SKM-1 (cell line): ENCODE results near the gene TMEM175.

Experiments
- DNase-seq: peaks from one replicate; lab custom pipeline; 2025; ENCODE audit not compliant: unreplicated experiment; lab: John Stamatoyannopoulos, UW

The TMEM175 gene

DNA sequence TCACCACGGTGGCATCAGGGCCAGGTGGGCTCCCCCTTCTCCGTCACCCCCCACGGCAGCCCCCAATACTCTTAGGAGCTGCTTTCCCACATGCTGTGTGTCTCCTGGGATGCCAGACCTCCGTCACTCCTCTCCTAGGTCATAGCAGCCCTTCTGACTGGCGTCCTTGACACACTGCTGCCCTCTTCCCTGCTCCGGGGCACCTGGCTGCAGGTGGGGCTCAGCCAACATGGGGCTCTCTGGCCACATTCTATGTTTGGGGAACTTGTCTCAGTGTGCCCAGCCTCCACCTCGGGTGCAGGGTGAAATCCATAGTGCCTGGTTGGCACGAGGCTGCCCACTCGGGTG is 13.8 kb downstream of the TMEM175 start:
- DNase-seq, result no peak

DNA sequence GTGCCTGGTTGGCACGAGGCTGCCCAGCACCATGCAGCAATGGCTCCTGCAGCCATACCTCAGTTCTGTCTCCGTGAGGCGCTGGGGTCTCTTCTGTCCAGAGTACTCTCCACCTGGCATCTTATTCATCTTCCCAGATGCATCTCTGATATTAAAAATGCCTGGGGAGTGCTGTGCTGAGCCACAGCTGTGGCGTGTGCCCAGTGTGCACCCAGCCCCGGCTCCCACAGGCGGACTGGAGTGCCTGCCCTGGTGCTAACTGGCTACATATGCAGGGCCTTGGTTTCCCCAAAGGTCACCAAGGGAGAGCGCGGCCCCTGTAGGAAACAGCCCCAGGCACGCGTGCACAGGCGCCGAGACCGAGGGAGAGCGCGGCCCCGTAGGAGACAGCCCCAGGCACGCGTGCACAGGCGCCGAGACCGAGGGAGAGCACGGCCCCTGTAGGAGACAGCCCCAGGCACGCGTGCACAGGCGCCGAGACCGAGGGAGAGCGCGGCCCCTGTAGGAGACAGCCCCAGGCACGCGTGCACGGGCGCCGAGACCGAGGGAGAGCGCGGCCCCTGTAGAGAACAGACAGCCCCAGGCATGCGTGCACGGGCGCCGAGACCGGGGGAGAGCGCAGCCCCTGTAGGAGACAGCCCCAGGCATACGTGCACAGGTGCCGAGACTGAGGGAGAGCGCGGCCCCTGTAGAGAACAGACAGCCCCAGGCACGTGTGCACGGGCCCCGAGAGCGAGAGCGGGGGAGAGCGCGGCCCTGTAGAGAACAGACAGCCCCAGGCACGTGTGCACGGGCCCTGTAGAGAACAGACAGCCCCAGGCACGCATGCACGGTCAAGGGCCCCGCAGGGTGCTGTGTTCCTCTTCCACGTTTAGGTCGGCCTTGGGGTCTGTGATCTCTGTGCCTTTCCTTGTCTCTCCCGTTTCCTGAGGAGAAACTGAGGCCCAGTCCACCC is 14.5 kb downstream of the TMEM175 start:
- DNase-seq, result no peak

DNA sequence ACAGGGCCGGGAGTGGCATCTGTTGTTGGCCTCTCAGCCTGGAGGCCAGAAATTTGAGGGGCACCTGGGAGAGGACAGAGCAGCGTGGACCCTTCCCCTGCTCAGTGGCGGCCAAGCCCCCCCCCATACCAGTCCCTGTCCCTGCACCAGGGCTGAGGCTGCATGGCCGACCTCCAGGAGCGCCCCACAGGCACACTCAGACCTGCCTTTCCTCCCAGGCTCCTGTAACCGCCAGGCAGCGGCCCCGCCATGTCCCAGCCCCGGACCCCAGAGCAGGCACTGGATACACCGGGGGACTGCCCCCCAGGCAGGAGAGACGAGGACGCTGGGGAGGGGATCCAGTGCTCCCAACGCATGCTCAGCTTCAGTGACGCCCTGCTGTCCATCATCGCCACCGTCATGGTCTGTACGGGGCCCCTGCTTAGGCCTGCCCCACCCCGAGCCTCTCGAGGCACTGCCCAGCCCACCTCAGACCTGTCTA is 15.3 kb downstream of the TMEM175 start:
- no peak for DNase-seq

DNA sequence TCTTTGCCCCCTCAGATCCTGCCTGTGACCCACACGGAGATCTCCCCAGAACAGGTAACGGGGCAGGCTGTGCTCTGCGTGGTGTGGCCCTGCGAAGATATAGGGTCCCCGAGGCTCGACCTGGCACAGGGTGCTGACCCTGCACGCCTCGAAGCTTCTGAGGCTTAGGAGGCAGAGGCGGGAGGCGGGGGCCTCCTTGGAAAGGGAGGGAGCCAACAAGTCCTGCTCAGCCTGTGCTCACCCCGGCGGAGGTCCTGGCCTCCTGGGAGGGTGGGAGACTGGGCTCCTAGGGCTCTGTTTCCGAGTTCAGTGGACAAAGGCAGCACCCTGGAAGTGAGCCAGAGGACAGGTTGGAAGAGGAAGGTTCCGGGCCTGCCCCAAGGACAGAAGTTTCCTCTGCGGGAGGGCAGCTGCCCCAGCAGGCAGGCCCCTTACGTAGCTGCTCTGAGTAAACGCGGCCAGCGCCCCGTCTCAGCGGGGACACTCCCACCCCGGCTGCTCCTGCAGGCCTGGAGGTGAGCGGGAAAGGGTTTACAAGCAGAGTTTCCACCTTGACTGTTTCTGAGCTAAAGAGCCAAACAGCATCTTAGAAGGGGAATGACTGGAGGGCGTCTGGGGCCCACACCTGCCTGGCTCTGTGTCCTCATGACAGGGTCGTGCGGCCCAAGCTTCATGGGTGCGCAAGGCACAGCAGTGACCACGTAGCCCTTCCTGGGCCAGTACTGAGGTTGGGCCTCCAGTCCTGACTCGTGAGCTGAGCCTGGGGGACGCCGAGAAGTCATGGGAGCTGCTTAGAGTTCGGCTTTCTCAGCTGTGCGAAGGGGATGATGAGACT is 16.1 kb downstream of the TMEM175 start:
- no peak for DNase-seq

DNA sequence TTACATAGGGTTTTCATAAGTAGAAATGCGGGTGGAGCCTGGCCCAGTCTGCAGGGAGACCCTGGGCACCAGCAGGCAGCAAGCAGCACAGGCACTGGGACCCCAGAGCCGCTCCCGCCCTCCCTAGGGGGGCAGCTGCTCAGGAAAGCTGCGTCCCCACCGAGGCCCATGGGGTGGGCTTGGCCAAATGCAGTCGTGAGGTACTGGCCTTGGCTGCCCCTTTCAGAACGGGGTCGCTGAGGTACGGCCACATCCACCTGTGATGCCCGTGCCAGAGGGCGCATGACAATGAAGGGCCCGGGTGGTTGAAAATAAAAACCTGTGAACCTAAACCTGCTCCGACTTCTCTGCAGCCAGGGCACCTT is 16.7 kb downstream of the TMEM175 start:
- DNase-seq, result no peak

DNA sequence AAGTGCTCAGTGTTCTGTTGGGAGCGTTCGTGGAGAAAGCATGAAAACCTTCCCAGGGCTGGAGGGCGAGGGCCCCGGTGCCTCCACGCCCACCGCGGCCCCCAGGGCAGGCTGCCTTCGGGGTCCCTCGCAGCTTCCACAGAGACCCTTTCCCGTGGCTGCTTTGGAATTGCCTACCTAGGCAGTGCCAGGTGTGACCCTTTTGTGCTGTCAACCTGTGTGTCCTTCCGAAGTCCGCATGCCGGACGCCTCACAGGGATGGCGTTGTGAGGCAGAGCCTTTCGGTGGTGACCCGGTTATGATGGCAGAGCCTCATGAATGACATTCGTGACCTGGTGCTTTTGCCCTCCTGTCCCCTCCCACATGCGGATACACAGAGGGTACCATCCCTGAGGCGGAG is 17.4 kb downstream of the TMEM175 start:
- DNase-seq, result no peak

DNA sequence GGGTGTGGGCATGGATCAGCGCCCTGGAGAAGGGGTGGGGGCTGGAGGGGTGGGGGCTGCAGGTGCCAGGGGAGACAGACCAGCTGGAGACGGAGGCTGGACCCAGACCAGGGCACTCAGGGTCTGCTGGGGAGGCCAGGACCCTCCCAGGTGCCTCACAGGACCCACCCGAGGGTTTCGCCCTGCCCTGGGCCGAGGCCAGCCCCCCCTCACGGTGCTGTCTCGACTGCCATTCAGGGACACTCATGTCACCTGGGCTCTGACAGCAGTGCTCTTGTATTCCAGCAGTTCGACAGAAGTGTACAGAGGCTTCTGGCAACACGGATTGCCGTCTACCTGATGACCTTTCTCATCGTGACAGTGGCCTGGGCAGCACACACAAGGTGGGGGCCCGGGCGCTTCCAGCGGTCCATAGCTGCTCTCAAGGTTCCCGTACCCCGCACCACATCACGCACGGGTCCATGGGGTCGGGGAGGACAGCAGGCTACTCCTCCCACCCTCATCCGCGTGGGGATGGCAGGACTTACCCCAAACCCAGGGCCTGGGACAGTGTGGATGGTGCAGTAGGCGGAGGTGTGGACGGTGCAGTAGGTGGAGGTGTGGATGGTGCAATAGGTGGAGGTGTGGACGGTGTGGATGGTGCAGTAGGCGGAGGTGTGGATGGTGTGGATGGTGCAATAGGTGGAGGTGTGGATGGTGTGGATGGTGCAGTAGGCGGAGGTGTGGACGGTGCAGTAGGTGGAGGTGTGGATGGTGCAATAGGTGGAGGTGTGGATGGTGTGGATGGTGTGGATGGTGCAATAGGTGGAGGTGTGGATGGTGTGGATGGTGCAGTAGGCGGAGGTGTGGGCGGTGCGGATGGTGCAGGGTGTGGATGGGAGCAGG is 18.1 kb downstream of the TMEM175 start:
- no peak for DNase-seq

DNA sequence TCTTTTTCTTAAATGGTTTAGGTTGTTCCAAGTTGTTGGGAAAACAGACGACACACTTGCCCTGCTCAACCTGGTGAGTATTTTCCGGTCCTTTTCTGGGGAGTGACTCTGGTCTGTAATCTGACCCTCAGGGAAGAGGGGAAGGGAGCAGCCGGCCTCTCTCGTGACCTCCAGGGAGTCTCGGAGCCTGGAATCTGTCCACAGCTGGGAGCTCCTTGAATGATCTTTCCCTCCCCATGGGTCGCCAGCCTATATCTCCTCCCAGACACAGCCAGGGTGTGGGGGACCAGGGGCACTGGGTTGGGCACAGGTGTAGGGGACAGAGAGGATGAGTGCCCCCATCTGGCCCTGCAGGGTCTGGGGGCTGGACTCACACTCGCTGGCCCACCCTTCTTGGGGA is 18.9 kb downstream of the TMEM175 start:
- no peak for DNase-seq

DNA sequence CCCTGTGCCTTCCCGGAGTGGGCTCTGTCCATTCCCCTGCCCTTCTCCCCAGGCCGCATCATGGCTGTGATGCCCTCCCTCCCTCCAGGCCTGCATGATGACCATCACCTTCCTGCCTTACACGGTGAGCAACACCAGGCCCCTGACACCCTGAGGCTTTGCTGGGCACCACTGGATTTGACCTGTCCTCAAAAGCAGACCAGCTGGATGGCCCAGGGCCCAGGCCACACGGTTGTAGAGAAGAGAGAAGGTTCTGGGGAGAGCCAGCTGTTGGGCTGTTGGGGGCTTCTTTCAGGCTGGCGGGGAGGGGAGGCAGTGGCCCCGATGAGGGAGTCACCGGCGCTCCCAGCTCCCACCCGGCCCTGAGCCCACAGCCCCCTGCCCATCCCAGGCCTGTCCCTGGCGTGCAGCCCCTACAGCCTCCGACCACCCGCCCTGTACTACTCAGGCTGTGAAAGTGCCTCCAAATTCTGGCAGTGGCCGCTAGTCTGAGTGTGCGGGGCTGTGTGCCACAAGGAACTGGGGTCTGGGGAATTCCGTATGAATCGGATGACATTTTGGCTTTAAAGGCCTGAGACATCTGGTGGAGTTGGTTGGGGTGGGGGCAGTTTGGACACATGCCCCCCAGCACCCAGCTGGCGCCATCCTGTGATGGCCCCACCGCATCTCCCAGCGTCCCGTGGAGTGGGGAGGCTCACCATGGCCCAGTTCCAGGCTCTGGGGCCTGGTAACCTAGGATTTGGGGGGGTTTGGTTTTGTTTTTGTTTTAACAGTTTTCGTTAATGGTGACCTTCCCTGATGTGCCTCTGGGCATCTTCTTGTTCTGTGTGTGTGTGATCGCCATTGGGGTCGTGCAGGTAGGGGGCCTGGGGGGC is 19.6 kb downstream of the TMEM175 start:
- no peak for DNase-seq

DNA sequence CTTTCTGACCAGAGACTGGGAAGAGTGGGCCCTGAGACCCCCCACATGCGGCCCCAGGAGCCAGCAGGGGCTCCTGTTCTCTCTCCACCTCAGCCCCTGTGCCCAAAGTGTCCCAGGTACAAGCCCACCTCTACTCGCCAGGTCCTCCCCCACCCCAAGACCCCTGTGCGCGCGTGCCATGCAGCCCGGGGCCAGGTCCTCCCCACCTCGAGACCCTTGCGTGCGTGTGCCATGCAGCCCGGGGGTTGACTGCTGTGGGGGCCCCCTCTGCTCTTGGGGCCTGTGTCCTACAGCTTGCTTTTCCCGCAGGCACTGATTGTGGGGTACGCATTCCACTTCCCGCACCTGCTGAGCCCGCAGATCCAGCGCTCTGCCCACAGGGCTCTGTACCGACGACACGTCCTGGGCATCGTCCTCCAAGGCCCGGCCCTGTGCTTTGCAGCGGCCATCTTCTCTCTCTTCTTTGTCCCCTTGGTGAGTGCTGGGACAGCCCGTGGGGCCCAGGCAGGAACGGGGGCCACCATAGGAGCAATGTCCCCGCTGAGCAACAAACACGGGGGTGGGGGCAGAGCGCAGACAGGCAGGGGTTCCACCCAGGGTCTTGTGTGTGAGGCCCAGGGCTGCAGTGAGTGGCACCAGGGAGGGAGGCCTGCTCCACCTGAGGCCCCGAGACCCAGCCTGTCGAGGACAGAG is 20.8 kb downstream of the TMEM175 start:
- DNase-seq, result no peak

DNA sequence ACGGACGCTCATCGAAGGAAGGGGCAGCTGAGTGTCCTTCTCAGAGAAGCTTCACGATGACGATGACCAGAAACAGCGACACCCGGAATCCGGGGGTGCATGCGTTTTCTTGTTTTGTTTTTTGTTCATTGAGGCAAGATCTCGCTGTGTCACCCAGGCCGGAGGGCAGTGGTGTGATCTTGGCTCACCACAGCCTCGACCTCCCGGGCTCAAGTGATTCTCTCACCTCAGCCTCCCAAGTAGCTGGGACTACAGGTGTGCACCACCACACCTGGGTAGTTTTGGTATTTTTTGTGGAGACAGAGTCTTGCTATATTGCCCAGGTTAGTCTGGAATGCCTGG is 21.3 kb downstream of the TMEM175 start:
- no peak for DNase-seq

DNA sequence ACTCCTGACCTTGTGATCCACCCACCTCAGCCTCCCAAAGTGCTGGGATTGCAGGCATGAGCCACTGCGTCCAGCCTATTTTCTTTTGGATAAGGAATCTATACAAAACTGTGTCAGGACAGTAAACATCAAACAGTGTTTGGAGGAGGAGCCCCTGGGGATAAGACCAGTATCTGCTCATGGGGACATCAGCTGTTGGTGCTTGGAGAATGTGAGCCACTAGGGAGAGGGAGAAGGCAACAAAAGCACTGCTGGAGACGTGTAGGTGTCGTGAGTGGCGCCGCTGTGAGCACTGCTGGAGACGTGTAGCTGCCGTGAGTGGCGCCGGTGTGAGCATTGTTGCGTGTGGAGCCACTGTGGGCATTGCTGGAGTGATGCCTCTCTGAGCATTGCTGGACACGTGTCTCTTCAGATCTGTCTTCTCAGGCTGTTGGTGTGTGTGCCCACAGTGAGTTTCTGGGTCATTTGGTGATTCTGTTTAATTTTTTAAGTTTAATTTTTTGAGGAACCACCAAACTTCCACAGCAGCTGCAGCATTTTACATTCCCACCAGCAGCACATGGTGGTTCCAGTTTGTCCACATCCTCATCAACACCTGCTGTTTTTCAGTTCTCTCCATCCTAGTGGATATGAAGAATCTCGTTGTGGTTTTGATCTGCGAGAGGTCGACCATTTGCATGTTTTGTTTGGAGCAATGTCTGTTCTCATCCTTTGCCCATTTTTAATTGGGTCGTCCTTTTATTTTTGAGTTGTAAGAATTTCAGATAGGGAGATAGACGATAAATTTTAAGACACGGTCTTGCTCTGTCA is 22.2 kb downstream of the TMEM175 start:
- no peak for DNase-seq

DNA sequence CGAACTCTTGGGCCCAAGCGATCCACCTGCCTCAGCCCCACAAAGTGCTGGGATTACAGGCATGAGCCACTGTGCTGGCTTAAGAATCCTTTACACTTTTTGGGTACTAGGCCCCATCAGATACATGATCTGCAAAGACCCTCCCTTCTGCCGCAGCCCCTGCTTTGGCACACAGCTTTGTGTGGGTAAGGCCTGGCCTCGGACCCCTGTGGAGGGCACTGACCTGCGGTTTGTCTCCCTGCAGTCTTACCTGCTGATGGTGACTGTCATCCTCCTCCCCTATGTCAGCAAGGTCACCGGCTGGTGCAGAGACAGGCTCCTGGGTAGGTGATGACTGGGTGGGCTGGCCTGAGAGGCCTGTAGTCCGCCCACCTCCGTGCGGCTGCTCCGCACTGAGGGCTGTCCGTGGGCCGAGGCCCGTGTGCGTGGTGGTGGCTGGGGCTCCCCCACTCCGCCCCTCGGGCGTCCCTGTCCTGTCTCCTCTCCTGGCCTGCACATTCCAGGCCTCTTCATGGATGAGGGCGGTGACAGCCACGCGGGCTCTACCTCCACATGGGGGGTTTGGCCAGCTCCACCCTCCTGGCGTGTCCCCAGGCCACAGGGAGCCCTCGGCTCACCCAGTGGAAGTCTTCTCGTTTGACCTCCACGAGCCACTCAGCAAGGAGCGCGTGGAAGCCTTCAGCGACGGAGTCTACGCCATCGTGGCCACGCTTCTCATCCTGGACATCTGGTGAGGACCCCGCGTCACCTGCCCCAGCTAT is 23.1 kb downstream of the TMEM175 start:
- DNase-seq, result no peak

DNA sequence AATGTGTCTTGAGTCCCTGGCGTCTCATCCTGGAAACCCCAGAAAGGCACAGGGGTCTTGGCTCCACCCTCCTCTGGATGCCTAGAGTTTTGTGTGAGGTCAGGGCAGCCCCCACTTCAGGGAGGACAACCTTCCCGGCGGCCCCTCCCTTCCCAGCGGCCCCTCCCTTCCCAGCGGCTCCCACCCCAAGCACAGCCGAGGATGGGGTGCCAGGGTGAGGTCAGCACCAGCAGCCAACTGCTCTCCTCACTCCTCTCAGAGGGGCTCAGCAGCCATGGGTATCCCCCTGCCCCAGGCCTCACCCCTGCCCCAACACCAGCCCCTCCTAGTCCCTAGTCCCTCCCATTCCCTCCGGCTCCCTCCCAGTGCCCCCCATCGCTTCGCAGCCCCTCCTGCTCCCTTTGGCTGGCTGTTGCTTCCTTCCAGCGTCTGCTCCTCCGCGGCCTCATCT is 23.7 kb downstream of the TMEM175 start:
- DNase-seq, result no peak

DNA sequence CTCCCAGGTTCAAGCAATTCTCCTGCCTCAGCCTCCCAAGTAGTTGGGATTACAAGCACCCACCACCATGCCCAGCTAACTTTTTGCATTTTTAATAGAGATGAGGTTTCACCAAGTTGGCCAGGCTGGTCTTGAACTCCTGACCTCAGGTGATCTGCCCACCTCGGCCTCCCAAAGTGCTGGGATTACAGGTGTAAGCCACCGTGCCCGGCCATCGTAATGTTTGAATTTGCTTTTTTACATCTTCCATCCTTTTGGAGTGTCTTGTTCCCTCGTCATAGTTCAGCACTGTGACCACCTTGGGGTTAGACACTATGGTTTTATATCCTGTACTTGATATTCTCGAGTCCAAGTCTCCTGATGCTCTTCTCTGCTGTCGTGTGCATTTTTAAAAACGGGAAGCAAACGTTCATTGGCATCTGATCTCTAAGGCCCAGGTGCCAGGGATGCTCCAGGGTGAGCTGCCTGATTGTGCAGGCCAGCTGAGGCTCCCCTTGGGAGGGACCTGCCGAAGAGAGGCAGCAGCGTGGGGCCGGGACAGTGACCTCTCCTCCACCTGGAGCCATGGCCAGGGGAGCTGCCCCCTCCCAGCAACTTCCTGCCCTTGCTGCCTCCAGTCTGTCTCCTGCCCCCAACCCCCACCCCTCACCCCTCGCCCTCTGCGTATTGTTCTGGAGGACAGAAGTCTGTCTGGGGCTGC is 24.4 kb downstream of the TMEM175 start:
- no peak for DNase-seq

DNA sequence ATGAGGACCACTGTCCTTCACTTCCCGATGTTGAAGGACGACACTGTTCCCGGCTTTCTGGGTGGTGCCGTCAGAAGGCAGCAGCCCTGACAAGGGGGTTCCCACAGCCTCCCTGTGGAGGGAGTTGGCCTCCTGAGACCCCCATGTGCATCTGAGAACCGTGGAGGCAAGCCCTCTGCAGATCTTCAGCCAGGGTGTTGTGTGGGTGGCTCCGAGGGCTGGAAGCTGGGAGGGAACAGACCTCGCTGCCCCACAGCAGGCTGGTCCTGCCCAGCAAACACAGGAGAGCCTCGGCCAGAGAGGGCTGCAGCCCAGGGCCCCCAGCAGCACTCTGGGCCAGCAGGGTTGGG is 24.9 kb downstream of the TMEM175 start:
- no peak for DNase-seq

DNA sequence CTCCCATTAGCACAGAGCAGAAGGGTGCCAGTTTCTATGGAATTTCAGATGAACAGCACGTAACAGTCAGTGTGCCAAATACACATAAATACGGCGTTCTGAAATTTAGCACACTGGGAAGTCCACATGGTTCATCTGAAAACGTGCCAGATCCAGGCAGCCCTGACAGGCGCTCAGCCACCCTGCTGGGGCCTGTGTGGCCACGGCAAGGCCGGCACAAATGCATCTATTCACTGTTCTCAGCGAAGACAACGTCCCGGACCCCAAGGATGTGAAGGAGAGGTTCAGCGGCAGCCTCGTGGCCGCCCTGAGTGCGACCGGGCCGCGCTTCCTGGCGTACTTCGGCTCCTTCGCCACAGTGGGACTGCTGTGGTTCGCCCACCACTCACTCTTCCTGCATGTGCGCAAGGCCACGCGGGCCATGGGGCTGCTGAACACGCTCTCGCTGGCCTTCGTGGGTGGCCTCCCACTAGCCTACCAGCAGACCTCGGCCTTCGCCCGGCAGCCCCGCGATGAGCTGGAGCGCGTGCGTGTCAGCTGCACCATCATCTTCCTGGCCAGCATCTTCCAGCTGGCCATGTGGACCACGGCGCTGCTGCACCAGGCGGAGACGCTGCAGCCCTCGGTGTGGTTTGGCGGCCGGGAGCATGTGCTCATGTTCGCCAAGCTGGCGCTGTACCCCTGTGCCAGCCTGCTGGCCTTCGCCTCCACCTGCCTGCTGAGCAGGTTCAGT is 25.5 kb downstream of the TMEM175 start:
- no peak for DNase-seq
